HG03460 (cell line): Measurements from ENCODE around the gene C19orf33.
"Not testable (repeated sequence)": the region's sequence is repeated elsewhere in the genome, so short reads cannot be mapped to it uniquely, and the experiment has no call there.

ENCODE experiments used
- ATAC-seq: cut with Tn5 transposase; IDR thresholded peaks from one replicate; pipeline ENCODE4 v1.9.1; 2021; ENCODE audit not compliant: unreplicated experiment

The C19orf33 gene

DNA sequence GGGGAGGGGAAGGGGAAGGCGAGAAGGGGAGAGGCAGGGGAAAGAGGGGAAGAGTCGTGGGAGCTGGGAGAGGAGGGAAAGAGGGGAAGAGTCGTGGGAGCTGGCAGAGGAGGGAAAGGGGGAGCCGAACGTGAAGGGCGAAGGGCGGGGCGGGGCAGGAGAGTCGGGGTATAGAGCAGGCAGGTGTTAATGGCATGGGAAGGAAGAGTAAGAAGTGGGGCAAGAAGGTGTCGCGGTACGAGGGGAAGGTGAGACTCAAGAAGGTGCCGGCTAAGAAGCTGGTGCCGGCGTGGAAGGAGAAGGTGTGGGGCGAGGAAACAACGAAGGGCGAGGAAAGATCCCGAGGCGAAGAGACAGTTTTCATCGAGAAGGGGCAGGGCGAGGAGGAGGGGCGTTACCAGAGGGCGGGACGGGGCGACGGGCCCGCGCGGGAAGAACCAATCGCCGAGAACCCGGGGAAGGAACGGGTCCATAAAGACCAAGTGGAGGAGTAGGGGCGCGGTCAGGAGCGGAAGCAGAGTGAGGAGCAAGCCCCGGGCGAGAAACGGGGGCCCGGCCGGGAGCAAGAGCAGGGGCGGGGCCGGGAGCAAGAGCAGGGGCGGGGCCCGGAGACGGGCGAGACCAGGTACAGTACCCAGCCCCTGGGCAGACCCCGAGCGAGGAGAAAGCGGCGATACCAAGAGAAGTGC is 32.0 kb downstream of the C19orf33 start:
- ATAC-seq, result peak; percentile 64

DNA sequence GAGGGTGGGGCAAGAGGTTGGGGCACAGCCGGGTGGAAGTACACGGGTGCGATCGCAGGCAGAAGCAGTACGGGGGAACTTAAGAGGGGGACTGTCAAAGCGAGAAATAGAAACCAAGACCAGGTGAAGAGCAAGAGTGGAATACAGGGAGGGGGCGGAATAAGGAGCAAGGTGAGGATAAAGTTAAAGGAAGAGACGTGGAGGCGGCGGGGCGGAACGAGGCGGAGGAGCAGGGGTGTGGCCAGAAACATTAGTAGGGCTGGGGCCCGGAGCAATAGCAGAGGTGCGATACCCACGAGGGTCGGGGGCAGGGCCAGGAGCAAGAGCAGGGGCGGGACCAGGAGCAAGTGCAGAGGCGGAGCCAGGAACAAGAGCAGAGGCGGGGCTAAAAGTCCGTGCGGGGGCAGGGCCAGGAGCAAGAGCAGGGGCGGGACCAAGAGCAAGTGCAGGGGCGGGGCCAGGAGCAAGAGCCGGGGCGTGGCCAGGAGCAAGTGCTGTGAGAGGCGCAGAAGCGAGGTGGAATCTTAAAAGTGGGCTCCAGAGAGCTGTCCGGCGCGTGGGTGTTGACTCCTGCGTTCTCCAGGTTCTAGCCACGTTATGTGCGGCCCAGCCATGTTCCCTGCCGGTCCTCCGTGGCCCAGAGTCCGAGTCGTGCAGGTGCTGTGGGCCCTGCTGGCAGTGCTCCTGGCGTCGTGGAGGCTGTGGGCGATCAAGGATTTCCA is 32.7 kb downstream of the C19orf33 start:
- peak; percentile 47 for ATAC-seq

DNA sequence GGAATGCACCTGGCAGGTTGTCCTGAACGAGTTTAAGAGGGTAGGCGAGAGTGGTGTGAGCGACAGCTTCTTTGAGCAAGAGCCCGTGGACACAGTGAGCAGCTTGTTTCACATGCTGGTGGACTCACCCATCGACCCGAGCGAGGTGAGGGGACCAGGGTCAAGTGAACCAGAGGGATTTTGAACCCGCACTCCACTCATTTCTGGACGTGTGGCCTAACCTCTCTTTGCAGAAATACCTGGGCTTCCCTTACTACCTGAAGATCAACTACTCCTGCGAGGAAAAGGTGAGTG is 33.3 kb downstream of the C19orf33 start:
- no peak for ATAC-seq

DNA sequence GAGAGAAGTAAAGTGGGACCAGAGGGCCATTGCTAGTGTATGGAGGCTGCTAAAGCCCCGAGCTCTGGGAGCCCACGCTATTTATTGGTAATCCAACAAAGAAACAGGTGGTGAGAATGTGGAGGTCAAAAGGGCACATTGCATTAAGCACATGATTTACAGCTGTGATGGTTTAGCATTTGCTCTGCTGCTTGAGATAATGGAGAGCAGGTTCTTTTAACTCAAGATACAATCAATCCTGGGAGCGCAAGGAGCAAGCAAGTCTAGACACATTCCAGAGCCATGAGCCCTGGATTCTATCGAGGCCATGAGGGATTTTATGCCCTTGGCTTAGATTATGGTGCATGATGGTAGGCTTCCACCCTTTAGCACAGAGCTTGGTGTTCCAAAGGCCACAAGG is 35.0 kb downstream of the C19orf33 start:
- not testable (repeated sequence) for ATAC-seq

GRCh38 chr19:38340927-38341326 is 36.9 kb downstream of the C19orf33 start:
- ATAC-seq, result no peak

GRCh38 chr19:38346837-38347236 is 42.8 kb downstream of the C19orf33 start:
- no peak for ATAC-seq

DNA sequence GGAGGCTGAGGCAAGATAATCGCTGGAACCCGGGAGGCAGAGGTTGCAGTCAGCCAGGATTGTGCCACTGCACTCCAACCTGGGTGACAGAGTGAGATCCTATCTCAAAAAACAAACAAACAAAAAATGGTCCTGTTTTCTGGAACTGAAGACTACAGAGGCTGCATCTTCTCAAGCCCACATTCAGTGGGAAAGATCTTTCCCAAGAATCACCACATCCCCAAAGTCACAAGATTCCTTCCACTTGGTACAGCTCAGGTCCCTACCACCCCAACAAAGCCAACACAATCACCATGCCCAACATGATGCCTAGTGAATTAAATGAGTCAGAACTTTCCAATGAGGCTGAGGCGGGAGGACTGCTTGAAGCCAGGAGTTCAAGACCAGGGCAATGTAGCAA is 46.8 kb downstream of the C19orf33 start:
- no peak for ATAC-seq

DNA sequence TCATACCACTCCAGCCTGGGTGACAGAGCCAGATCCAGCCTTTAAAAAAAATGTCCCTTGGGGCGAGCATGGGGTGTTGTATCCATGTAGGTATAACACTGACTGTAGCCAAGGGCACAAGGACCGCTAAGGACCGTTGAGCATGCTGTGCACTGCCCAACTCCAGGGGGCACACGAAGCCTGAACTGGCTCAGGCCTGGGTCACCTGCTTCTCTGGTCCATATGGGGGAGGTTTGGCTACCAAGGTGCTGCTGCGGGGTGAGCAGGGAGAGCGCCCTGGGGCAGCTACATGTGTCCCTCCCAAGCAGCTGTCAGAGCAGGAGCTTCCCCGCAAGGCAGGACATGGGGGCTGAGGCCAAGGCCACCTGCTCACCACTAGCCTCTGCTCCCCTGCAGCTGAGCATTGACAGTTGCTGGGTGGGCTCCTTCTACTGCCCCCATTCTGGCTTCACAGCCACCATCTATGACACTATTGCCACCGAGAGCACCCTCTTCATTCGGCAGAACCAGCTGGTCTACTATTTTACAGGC is 47.9 kb downstream of the C19orf33 start:
- ATAC-seq, result no peak

- no peak for ATAC-seq
Measured at GRCh38 chr19:38352611-38353010, 48.6 kb downstream of the C19orf33 start.
